Measurements from ENCODE around the gene KLF9.

KLF9 gene

DNA sequence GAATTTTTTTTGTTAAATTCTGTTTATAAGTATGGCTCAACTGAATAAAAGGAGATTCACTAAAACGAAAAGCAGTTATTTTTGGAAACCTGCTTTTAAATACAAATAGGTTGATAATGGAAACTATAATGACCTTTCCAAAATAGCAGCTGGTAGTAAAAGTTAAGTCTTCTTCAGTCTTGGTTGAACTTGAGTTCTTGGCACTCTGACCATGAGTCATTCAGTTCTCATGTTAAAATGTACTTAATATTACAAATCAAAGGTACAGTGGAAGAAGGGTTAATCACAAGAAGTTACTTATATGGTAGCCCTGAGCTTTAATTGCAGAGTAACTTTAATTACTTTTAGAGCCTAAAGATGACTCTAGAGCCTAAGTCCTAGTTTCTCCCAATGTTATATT, 62.1 kb downstream of the KLF9 start:
- no peak for DNase-seq

DNA sequence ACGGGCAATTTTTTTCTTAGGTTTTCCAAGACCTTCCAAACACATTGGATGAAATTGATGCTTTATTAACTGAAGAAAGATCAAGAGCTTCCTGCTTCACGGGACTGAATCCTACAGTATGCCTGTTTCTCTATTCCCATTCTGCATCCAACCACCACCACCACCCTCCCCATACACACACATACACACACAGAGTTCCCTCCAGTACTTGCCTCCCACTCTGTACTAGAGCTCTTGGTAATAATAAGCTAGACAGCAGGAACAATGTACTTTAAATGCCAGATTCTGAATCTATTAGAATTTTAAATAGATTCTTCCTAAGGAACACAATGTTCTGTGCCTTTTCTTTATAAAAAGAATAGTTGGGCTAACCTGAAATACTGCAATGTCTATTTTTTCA, 67.4 kb downstream of the KLF9 start:
- DNase-seq, result no peak

- DNase-seq, result no peak
These were observed 73.9 kb downstream of the KLF9 start for GRCh38 chr9:70340572-70340971.

Data from stimulated activated CD4-positive, alpha-beta T cell treated with anti-CD3 and anti-CD28 coated beads, Interleukin-4, amount 100 ng/mL, for 1 hour (primary cell).